HepG2 (cell line): ENCODE data around the gene SFT2D1. TPM values are rescaled to one million over a fixed set of nuclear protein-coding genes. Genes with fewer than 3 reads are reported as not detected.

Source experiments
- ATAC-seq: fragments of 200-7000 bp; cut with Tn5 transposase; 3 replicates; pipeline ENCODE4 v1.9.1; 2020; ENCODE audit warnings: mild to moderate bottlenecking, moderate library complexity
- BruUV-seq: library from RNA; stranded (reverse); fragments of 400-500 nt; replicated peaks from 2 replicates; lab custom pipeline; 2021; lab: Mats Ljungman, UMichigan
- CTCF ChIA-PET: fragments of 300-600 bp; formaldehyde crosslinking; extraction: SDS; loops from one replicate; lab custom pipeline; 2021; ENCODE audit warnings: low total read pairs, inconsistent platforms, low intra/inter-chr PET ratio; lab: Yijun Ruan, JAX
- POLR2A ChIA-PET: fragments of 350-600 bp; sonication (Branson Sonifier 250); formaldehyde crosslinking; loops from one replicate; lab custom pipeline; 2020; ENCODE audit warnings: antibody characterized with exemption, inconsistent platforms; lab: Yijun Ruan, JAX
- DNase-seq: peaks from one replicate; pipeline ENCODE4 v3.0.0-alpha.2; 2015; ENCODE audit warnings: low spot score
- FAIRE-seq: peaks from 3 replicates; lab custom pipeline; 2011; peaks lifted over from hg19 to GRCh38; lab: Jason Lieb, UNC
- H2AFZ ChIP-seq: one replicate; pipeline ENCODE4 v1.6.1; 2011; ENCODE audit warnings: low read length, inconsistent platforms
- H3K27ac ChIP-seq: fragments of 300-600 bp; 3 replicates; pipeline ENCODE4 v1.8.0; 2011; ENCODE audit warnings: mixed run types, mild to moderate bottlenecking, mixed read lengths, low read length, inconsistent platforms; ENCODE audit not compliant: insufficient read depth; ENCODE audit errors: extremely low read length
- H3K27me3 ChIP-seq, 2 experiments: fragments of 200-600 bp in 1 of 2; 2 replicates in 1 of 2; 3 replicates in 1 of 2; pipeline versions ENCODE4 v1.6.0 to v1.8.0; 2011; ENCODE audit warnings: low read length in 2 of 2, mild to moderate bottlenecking in 2 of 2, moderate library complexity in 2 of 2, inconsistent platforms in 1 of 2; ENCODE audit not compliant: insufficient read depth in 2 of 2, control insufficient read depth in 1 of 2
- H3K36me3 ChIP-seq, 2 experiments: fragments of 200-600 bp in 1 of 2; replicated peaks in 1 of 2; 2 replicates in 1 of 2; 3 replicates in 1 of 2; pipeline versions ENCODE4 v1.5.1 to v1.8.0; 2011; ENCODE audit warnings: low read length in 2 of 2, inconsistent platforms in 1 of 2; ENCODE audit not compliant: insufficient read depth in 2 of 2, control insufficient read depth in 1 of 2
- H3K4me1 ChIP-seq: 2 replicates; pipeline ENCODE4 v1.5.1; 2012; ENCODE audit warnings: low read length, inconsistent platforms; ENCODE audit not compliant: insufficient read depth
- H3K4me2 ChIP-seq: 2 replicates; pipeline ENCODE4 v1.6.0; 2011; ENCODE audit warnings: low read depth, low read length, inconsistent platforms
- H3K4me3 ChIP-seq, 3 experiments: fragments of 200-600 bp in 1 of 3; sonication (generic), shearing (Covaris generic) in 1 of 3; replicated peaks in 1 of 3; 2 replicates each; pipeline ENCODE4 v1.5.1; 2011 to 2016; ENCODE audit warnings: low read length in 3 of 3, inconsistent platforms in 2 of 3, low read depth in 2 of 3, mild to moderate bottlenecking in 2 of 3, control low read depth in 1 of 3, mixed read lengths in 1 of 3; ENCODE audit not compliant: insufficient read depth in 1 of 3
- H3K79me2 ChIP-seq: one replicate; pipeline ENCODE4 v1.6.1; 2011; ENCODE audit warnings: low read length, inconsistent platforms; ENCODE audit not compliant: insufficient read depth
- H3K9ac ChIP-seq: 2 replicates; pipeline ENCODE4 v1.6.0; 2011; ENCODE audit warnings: mild to moderate bottlenecking, low read depth, low read length, inconsistent platforms; ENCODE audit not compliant: insufficient read depth
- H3K9me3 ChIP-seq: 2 replicates; pipeline ENCODE4 v1.5.1; 2012; ENCODE audit warnings: mild to moderate bottlenecking, low read length
- H4K20me1 ChIP-seq: 2 replicates; pipeline ENCODE4 v1.6.0; 2011; ENCODE audit warnings: inconsistent platforms, mild to moderate bottlenecking, low read length, moderate library complexity; ENCODE audit not compliant: insufficient read depth
- BATF2 ChIP-seq: sonication (generic); formaldehyde crosslinking; IDR thresholded peaks from 2 replicates; pipeline ENCODE4 v1.8.0; 2022; ENCODE audit warnings: mild to moderate bottlenecking, missing genetic modification reagents, moderate library complexity
- KDM4B ChIP-seq: sonication (generic); formaldehyde crosslinking; IDR thresholded peaks from 2 replicates; pipeline ENCODE4 v1.4.0; 2020; ENCODE audit warnings: missing genetic modification reagents
- MXD3 ChIP-seq: IDR thresholded peaks from 2 replicates; pipeline ENCODE4 v1.6.1; 2016; ENCODE audit warnings: mild to moderate bottlenecking, missing biosample characterization, missing genetic modification reagents
- RFX1 ChIP-seq: fragments of 450-650 bp; IDR thresholded peaks from 2 replicates; pipeline ENCODE4 v1.6.1; 2017
- TEF ChIP-seq: sonication (generic); formaldehyde crosslinking; IDR thresholded peaks from 2 replicates; pipeline ENCODE4 v1.5.0; 2020; ENCODE audit warnings: missing genetic modification reagents
- ZBTB39 ChIP-seq: sonication (generic); formaldehyde crosslinking; IDR thresholded peaks from 2 replicates; pipeline ENCODE4 v1.5.0; 2020; ENCODE audit warnings: missing genetic modification reagents
- ZNF564 ChIP-seq: sonication (generic); formaldehyde crosslinking; IDR thresholded peaks from 2 replicates; pipeline ENCODE4 v1.8.1; 2023; ENCODE audit warnings: mild to moderate bottlenecking, missing genetic modification reagents
- ZSCAN12 ChIP-seq: sonication (generic); formaldehyde crosslinking; IDR thresholded peaks from 2 replicates; pipeline ENCODE4 v1.9.0; 2021; ENCODE audit warnings: mild to moderate bottlenecking, missing genetic modification reagents
- WGBS: methylation state at CpG from one replicate; pipeline ENCODE4 v1.1.6; 2017; ENCODE audit warnings: low lambda C conversion rate; 5-methylcytosine and 5-hydroxymethylcytosine counted together
- in situ Hi-C: cut with HindIII; loops from 2 replicates; pipeline ENCODE4 v1.10.0; 2017; ENCODE audit warnings: low pct_unique_long_range_greater_than_20kb; ENCODE audit not compliant: extremely low pct_ligation_motif_present
- intact Hi-C: fragments of 100-400 bp; cut with micrococcal nuclease; formaldehyde crosslinking; loops from one replicate; pipeline ENCODE4 v1.10.0; 2022; ENCODE audit not compliant: unreplicated experiment
- polyA plus RNA-seq, 8 experiments: library from polyadenylated mRNA; depleted of rRNA in 3 of 8; stranded (reverse) in 7 of 8; unstranded in 1 of 8; fragments of >200 nt; fragmentation: Illumina TruSeq in 4 of 8; extraction: Trizol in 4 of 8; gene quantifications; 2 replicates each; pipeline versions ENCODE4 v1.2.1 to v1.2.3, GENCODE V29; 2011 to 2016; ENCODE audit warnings: low read depth in 4 of 8, missing spikeins in 1 of 8, mixed read lengths in 1 of 8; ENCODE audit not compliant: insufficient read depth in 1 of 8
- total RNA-seq, 5 experiments: library from RNA; depleted of rRNA; stranded (reverse); fragments of >200 nt; fragmentation: Illumina TruSeq; extraction: Trizol; gene quantifications; 2 replicates each; pipeline ENCODE4 v1.2.3, GENCODE V29; 2016; ENCODE audit warnings: low read depth in 1 of 5

SFT2D1 gene
- total and polyA plus RNA-seq, 2 of the 13 experiments (the other 11 are each of a cell fraction or from before 2014, with no cell fraction given), result 115 to 147 TPM

GRCh38 chr6:166354965-166355364, 12.6 kb upstream of the SFT2D1 start:
- no peaks in the 10 kb centered on the region for H3K79me2 ChIP-seq
- TF ChIP-seq RFX1 (no peak), BATF2 (CRISPR knock-in tag) (no peak), KDM4B (CRISPR knock-in tag) (no peak)
- in situ Hi-C loops, result no loop called here
- H3K27ac ChIP-seq, result no peak overlapping the region
- POLR2A ChIA-PET, result no interaction called here
- 99% methylated on average over 4 of the region's 4 CpGs for WGBS
- DNase-seq, result no peak
- intact Hi-C loops, result no loop called here
- ATAC-seq, result no peak
- CTCF ChIA-PET, result no interaction called here
- H3K4me3 ChIP-seq, result no peak overlapping the region
- peaks cover 53% of the 10 kb centered on the region for H3K4me1 ChIP-seq
- H3K4me2 ChIP-seq, result no peak overlapping the region
- no peak overlapping the region for H3K9ac ChIP-seq
- no peaks in the 10 kb centered on the region for H3K36me3 ChIP-seq
- no peak overlapping the region for H2AFZ ChIP-seq
- FAIRE-seq, result no peak
- peaks cover 4% of the 10 kb centered on the region; the same call in 1 of the 2 replicates for H3K9me3 ChIP-seq
- no TSS peak for BruUV-seq
- no peaks in the 10 kb centered on the region for H3K27me3 ChIP-seq
- H4K20me1 ChIP-seq, result no peaks in the 10 kb centered on the region

- Histone ChIP-seq H3K4me3 (no peak overlapping the region), H3K9me3 (peaks cover 12% of the 10 kb centered on the region; the same call in 1 of the 2 replicates), H3K36me3 (no peaks in the 10 kb centered on the region), H3K27me3 (no peaks in the 10 kb centered on the region), H3K4me1 (peaks cover 48% of the 10 kb centered on the region), H3K27ac (no peak overlapping the region), H2AFZ (no peak overlapping the region), H3K4me2 (no peak overlapping the region), H3K79me2 (no peaks in the 10 kb centered on the region), H3K9ac (no peak overlapping the region), H4K20me1 (no peaks in the 10 kb centered on the region)
- no peak for ATAC-seq
- no peak for TF ChIP-seq MXD3 (CRISPR knock-in tag)
- TF ChIP-seq TEF (CRISPR knock-in tag), result no peak
- no peak for TF ChIP-seq ZSCAN12 (CRISPR knock-in tag)
- no peak for TF ChIP-seq ZBTB39
- peak; percentile 98 for TF ChIP-seq ZNF564 (CRISPR knock-in tag)
- POLR2A ChIA-PET, result no interaction called here
- CTCF ChIA-PET, result no interaction called here
- BruUV-seq, result no TSS peak
- intact Hi-C loops, result no loop called here
- in situ Hi-C loops, result no loop called here
- DNase-seq, result no peak
- WGBS, result 68% methylated on average over 4 of the region's 4 CpGs
- no peak for FAIRE-seq
Measured at GRCh38 chr6:166354143-166354542, 11.8 kb upstream of the SFT2D1 start.
